HTR-8/SVneo (cell line): ENCODE data around the gene MEGF6.

Source experiments
- DNase-seq: peaks from one replicate; pipeline ENCODE4 v3.0.0; 2011; ENCODE audit warnings: low spot score, mixed read lengths; ENCODE audit not compliant: insufficient read length
- FAIRE-seq: peaks from 2 replicates; lab custom pipeline; 2011; peaks lifted over from hg19 to GRCh38; lab: Jason Lieb, UNC

Gene MEGF6

DNA sequence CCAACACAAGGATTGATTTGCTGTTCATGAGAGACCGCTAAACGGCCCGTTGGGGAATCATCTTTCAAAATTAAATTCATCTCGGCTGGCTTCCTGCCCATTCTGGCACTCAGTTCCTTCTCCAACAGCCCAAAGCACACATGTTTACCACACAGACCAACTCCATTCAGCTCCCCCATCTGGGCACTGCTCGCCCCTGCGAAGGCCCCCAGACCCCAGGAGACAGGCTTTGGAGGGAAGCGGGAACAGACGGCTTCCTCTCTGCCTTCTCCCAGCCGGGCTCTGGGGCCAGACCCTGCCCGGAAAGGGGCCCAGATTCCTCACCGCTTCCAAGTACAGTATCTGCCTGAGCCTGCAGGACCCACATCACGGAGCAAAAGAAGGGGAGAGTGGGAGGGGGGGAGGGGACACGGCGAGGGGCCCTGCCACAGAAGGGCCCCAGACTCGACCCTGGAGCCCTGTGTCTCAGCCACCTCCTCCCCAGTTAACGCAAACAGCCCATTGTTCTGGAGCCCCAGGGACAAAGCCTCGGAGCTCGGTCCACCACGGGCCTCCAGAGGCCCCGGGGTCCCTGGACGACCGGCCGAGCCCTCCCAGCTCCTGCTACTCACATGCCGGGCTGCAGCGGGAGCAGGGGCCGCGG lies 660 bp downstream of the MEGF6 start:
- DNase-seq (no peak), FAIRE-seq (no peak)

DNA sequence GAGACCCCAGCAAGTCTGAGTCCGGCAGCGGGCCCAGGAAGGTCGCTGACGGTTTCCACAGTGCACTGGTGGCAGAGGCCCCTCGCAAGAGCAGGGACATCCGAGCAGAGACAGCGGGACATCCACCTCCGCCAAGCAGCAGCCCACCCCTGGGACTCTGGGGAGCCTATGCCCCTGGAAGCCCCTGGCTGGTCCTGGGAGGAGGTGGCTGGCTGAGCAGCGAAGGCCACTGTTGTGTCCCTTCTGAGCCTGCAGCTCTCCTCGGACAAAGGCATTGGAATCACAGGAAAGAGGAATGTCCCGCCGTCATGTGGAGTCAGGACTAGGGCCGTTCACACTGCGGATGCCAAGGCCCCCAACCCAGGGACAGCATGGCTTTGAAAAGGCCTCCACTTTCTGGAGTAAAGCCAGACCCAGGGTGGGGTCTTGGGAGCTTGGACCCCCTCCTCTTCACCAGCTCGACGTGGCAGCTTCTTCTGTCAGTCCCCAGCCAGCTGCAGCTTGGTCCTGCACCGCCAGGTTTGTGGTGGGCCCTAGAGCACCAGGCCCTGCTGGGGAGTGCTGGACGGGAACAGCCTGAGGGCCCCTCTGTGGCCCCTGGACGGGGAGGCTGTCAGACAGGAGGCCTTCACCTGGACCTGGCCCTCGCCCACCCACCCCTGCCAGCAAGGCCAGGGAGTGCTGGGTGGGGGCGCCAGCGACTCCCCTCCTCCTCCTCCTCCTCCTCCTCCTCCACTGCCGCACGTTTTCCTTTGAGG lies 1.4 kb downstream of the MEGF6 start:
- FAIRE-seq: no peak
- DNase-seq: no peak

- no peak for FAIRE-seq
- no peak for DNase-seq
Observed at GRCh38 chr1:3609016-3609768, 2.1 kb downstream of the MEGF6 start.

DNA sequence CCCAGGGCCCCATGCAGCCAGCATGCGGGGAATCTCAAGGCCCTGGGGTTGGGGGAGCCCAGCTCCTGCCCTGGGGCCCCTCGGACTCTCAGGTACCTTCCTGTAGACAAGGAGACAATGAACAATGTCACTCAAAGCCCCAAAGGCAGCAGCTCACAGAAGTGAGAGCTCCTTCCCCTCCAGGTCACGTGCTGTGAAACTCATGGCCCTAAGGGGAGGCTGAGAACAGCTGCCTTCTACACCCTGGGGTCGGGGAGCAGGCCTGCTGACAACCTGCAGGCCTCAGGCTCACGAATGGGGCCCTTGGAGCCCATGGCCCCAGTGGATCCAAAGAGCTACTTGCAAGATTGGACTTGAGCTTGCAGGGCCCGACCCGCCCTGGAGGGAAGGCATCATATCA lies 3.2 kb downstream of the MEGF6 start:
- DNase-seq (no peak), FAIRE-seq (no peak)

GRCh38 chr1:3607703-3608065 lies 3.6 kb downstream of the MEGF6 start:
- no peak for FAIRE-seq

DNA sequence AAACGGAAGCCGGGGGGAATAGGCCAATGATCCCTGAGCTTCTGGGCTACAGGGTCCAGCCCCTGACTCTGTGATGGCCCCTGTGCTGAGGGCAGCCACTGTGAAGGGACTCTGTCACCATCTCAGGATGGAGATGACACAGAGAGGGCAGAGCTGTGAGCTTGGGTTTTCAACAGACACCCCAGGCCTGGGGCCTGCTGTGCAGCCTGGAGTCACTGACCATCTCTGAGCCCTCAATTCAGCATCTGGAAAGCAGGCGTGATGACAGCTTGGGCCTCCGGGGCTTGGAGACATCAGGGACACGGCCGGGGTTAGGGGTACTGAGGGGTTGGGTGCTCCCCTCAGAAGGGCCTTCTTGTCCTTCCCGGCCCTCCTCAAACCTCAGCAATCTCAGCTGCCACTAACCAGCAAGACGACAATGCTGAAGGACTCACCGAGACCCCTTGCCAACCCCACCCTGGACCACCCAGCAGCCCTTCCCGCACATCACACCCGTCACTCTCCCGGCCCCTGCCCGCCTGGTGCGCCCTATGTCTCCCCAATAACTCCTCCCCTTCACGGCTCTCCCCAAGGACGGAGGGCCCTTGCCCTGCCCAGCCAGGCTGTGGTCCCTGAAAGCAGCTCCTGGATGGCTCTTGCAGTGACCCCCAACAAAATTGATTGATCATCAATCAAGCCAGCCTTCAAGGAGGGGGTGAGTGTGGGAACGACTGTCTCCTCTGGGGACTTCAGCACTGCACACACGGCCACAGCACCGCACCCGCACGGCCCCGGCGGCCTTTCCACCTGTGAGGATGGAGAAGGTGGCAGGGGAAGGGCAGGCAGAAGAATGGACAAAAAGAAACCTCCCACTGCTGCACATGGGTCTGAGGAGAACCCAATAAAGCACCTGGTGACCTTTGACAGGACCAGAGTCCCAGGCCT lies 4.3 kb downstream of the MEGF6 start:
- no peak for DNase-seq
- FAIRE-seq: no peak

More at GRCh38 chr1:3607703-3608065, 3.6 kb downstream of the MEGF6 start:
- DNase-seq: no peak

- peak; percentile 96 for FAIRE-seq
- DNase-seq: no peak
Observed at GRCh38 chr1:3604997-3605823, 6.1 kb downstream of the MEGF6 start.

DNA sequence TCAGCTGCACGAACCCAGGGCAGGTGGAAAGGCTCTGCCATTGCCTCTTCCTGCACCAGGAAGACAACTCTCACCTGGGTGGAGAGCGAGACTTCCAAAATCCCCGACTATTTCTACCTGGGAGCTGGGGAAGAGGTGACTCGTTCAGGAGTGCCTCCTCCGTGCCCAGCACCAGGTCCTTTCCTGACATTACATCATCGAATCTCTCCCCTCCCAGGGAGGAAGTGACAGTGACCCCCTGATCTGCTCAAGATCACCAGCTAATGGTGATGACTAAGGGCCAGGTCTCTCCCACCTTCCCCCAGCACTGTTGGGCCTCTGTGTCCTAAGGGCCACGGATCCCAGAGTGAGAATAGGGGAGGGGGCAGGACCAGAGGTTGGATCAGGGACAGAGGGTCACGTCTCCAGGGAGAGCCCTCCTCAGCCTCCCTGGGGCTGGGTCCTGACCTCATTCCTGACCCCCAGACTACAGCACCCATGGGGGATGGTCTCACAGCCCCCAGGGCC lies 6.8 kb downstream of the MEGF6 start:
- DNase-seq: no peak
- FAIRE-seq: no peak

DNA sequence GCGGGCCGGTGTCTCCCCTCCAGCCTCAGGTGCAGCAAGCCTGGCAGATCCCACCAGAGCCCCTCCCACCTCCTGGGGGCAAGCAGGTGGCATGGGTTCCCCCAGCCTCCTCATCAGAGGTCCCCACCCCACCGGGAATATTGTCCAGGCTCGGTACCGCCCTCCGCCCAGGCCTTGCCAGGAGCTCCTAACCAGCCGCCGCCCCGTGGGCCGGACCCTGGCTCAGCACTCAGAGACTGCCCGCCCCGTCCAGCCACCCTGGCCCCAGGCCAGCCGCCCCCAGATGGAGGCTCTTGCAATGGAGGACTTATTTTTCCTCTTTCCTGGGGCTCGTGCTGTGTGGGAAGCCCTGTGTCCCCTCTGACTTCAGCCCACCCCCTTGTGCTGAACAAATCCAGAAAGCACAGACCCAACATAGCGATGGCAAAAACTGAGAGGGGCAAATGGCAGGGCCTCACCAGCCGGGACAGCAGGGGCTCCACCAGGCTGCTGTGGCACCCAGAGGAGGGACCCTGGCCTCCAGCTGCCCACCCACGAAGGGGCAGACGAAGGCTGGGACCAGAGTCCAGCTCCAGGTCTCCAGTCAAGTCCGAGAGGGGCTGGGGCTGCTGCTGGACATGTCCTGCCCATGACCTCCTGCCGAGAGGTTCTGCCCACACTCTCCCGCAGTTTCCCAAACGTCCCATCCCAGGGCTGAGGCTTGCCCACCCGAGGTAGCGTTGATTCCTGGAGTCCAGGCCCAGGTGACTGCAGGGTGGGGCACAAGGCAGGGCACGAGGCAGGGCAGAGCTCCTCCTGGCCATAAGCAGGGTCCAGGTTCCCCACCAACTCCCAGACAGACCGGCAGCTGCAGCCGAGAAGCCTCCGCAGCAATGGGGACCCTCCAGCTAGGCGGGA lies 7.5 kb downstream of the MEGF6 start:
- no peak for FAIRE-seq
- DNase-seq: no peak

GRCh38 chr1:3603156-3603555 lies 8.2 kb downstream of the MEGF6 start:
- FAIRE-seq (no peak), DNase-seq (no peak)

DNA sequence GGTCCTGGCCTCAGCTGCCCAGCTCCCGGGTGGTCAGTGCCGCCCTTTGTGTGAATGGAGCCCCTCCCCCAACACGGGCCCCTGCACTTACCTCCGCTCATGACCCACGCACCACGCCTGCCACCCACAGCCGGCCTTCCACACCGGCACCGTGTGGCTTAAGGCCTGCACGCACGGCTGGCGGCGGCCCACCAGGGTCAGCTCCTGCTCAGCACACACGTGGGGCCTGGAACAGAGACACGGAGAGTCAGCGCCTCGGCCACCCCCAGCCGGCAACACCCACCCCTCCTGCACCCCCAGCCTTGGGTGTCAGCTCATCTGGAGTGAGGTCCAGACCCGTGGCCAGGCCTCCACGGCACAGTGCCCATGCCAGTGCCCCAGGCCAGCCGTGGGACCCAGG lies 8.9 kb downstream of the MEGF6 start:
- FAIRE-seq (no peak), DNase-seq (no peak)

- DNase-seq (no peak), FAIRE-seq (no peak)
Observed at GRCh38 chr1:3601743-3602142, 9.6 kb downstream of the MEGF6 start.

DNA sequence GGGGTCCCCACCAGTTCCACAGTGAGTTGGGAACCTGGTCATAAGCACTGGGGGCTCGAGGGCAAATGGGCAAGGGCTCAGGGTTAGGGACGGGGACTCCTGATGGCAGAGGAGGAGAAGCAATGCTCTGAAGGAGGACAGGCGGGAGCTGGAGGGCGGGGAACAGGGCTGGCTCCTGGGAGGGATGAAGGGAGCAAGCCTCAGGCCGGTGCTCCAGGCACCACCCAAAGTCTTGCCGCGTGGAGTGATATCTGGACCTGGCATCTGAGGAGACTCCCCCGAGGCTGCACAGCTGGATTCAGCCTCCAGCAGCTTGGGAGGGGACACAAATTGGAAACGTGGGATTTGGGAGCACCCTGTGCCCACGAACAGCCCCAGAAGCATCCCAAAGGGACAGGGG lies 11.0 kb downstream of the MEGF6 start:
- no peak for FAIRE-seq
- no peak for DNase-seq

DNA sequence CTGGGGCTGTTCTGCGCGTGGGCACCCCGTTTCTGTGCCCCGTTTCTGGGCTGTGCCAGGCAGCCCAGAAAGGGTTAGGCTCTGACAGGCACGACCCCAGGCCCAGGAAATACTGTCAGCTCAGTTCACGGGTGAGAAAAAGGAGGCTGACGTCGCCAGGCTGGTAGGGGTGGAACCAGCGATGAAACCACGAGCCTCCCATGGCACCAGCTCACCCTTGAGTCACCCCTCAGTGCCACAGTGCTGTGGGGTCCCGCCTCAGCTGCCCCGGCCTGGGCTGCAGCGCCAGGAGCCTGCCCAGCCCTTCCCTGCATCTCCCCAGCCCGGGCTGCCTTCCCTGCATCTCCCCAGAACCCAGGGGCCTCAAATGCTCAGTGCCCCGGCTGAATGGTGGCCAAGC lies 11.5 kb downstream of the MEGF6 start:
- DNase-seq (no peak), FAIRE-seq (no peak)

DNA sequence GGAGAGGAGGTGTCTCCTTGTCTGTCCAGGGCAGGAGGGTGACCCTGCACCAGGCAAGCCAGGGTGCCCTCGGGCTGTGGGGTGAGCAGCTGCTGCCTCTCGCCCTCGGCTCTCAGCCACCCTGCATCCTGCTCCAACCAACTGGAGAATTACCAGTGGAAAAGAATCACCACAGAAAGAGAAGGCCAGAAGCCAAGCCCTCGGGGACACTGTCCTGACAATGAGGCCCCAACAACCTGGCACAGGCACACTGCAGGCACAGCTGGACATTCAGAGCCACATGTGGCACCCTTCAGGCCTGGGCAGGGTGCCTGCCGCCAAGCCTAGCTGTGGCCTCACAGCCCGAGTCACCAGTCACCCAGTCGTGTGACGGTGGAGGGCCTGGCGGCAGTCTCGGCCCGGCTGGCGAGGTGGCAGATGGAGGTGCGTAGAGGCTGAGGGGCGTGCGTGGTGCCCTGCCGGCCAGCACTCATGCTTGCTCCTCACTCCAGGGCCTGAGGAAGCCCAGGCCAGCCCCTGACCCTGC lies 12.0 kb downstream of the MEGF6 start:
- FAIRE-seq (no peak), DNase-seq (no peak)

DNA sequence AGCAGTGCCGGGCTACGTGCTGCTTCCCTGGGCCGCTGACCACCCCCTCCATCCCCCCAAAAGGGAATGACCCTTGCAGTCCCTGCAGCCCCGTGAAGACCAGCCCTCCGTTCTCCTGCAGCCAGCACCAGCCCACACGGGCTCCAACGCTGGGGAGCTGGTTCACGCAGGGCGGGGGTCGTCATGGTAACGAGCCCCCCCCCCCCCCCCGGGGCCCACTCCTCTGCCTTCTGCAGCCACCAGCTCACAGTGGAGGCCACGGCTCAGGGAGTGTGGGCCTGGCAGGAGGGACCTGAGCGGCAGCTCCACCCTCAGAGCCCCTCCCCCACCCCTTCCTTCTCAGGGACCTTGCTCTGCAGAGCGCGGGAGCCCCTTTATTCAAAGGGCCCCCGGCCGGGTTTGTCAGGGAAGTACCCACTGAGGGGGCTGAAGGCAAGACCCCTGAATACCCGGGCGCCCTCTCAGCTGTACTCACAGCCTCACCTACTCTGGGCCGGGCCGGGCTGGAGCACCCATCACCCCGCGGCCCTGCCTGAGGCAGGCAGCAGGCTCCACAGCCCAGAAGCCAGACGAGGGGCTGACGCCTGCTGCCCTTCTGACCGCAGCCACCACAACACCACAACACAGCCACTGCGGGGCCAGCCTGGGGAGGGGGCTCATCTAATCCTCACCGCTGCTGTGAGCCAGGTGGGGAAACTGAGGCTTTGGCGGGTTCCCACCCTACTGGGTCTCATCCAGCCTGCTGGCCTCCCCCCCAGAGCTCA lies 12.6 kb downstream of the MEGF6 start:
- DNase-seq: no peak
- FAIRE-seq: no peak

DNA sequence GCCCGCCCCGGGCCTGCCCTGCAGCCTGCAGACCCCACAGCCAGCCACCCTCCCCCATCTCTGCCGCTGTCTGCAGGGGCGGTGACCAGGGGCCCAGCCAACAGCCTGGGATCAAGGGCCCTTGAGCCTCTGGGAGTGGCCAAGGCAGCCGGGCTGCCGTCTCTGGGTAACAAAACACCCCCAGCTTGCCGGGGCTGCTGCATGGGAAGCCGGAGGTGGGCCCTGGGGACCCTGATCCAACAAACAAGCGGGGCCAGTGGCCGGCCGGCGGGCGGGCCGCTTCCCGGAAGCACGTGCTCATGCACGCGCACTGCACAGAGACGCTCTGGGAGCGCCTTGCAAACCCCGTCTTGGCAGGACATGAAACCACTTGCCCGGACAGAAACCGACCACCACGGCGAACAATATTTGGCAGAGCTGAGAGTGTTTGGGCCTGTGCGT lies 13.2 kb downstream of the MEGF6 start:
- FAIRE-seq (no peak), DNase-seq (no peak)
